GM21447 (cell line): ENCODE measurements around the gene HOXA7.

Experiments
- ATAC-seq: cut with Tn5 transposase; IDR thresholded peaks from one replicate; pipeline ENCODE4 v1.9.1; 2021; ENCODE audit not compliant: unreplicated experiment

Gene HOXA7

GRCh38 chr7:27182861-27183681, 26.6 kb upstream of the HOXA7 start:
- no peak for ATAC-seq

GRCh38 chr7:27182285-27182841, 25.9 kb upstream of the HOXA7 start:
- no peak for ATAC-seq

- ATAC-seq = no peak
Observed at GRCh38 chr7:27181795-27182275, 25.4 kb upstream of the HOXA7 start.

- ATAC-seq = no peak
Observed at GRCh38 chr7:27180431-27181420, 24.3 kb upstream of the HOXA7 start.

GRCh38 chr7:27179503-27180430, 23.3 kb upstream of the HOXA7 start:
- ATAC-seq = no peak

GRCh38 chr7:27179030-27179429, 22.6 kb upstream of the HOXA7 start:
- ATAC-seq = no peak

GRCh38 chr7:27178366-27178765, 21.9 kb upstream of the HOXA7 start:
- ATAC-seq = no peak

GRCh38 chr7:27177795-27178320, 21.4 kb upstream of the HOXA7 start:
- no peak for ATAC-seq

- ATAC-seq = no peak
Observed at GRCh38 chr7:27176962-27177794, 20.7 kb upstream of the HOXA7 start.

GRCh38 chr7:27176524-27176845, 20.0 kb upstream of the HOXA7 start:
- ATAC-seq = no peak

GRCh38 chr7:27175626-27176523, 19.4 kb upstream of the HOXA7 start:
- ATAC-seq = no peak

- ATAC-seq = no peak
Observed at GRCh38 chr7:27174874-27175625, 18.6 kb upstream of the HOXA7 start.

- ATAC-seq = no peak
Observed at GRCh38 chr7:27173956-27174873, 17.7 kb upstream of the HOXA7 start, which contains the start of gene HOXA10. HOXA10 (minus strand) TSS chr7:27174320; CDS start chr7:27174306, 14 bp downstream.

- no peak for ATAC-seq
Observed at GRCh38 chr7:27173511-27173955, 17.1 kb upstream of the HOXA7 start.

- no peak for ATAC-seq
Observed at GRCh38 chr7:27172823-27173510, 16.5 kb upstream of the HOXA7 start.

GRCh38 chr7:27172315-27172774, 15.9 kb upstream of the HOXA7 start:
- ATAC-seq = no peak
